GM18505 (cell line): ENCODE data around the gene WDR18.

Experiments used
- ATAC-seq: cut with Tn5 transposase; IDR thresholded peaks from one replicate; pipeline ENCODE4 v1.9.1; 2021; ENCODE audit not compliant: unreplicated experiment
- POLR2A ChIP-seq: IDR thresholded peaks from 4 replicates; pipeline ENCODE4 v1.6.1; 2011; ENCODE audit warnings: borderline replicate concordance; ENCODE audit not compliant: insufficient read depth, insufficient read length; ENCODE audit errors: extremely low read depth

The WDR18 gene

DNA sequence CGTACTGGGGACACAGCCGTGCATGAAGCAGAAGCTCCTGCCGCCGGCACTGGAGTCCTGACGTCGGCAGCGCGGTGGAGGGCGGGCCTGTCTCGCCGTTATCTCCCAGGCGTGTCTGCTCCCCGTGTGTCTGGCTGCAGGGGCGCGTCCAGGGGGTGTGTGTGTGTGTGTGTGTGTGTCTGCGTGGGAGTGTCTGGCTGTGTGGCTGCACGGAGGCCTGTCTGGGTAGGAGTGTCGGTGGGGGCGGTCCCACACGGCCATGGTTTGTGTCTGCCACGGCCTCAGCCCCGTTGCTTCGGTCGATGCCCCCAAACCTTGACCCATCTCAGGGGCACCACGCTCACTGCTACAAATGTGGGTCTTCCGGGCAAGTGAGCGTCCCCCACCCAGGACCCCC, 40.0 kb upstream of the WDR18 start:
- TF ChIP-seq POLR2A: no peak
- no peak for ATAC-seq

GRCh38 chr19:944663-945241, 39.4 kb upstream of the WDR18 start:
- no peak for ATAC-seq

GRCh38 chr19:945401-946252, 38.5 kb upstream of the WDR18 start:
- no peak for ATAC-seq
- no peak for TF ChIP-seq POLR2A

More at GRCh38 chr19:944663-945241, 39.4 kb upstream of the WDR18 start:
- no peak for TF ChIP-seq POLR2A

DNA sequence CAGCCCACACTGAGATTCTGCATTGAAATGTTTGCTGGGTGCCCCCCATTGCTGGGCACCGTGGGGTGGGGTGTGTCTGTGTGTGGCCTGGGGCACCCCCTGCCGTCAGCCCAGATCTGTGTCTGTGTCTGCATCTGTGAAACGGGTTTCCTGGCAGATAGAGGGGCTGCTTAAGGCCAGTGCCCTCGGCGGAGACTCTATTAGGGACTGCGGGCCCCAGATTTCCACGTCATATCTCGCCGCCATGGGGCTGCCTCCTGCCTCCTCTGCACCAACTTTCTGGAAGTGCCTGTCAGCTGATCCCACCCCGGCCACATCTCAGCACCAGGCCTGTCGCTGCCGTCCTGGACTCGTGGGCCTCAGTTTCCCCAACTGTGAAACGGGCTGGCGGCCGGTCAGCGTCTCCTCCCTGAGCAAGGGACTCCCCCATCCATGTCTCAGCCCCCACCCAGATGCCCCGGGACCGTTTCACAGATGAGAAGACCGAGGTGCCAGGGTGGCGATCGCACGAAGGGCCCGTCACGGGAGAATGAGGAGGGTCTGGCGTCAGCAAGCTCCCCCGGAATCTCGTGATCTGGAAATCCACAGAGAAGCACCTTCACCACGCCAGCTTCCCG, 36.9 kb upstream of the WDR18 start:
- ATAC-seq: peak; percentile 11

GRCh38 chr19:947707-948539, 36.2 kb upstream of the WDR18 start:
- peak; percentile 47 for ATAC-seq
- peak; percentile 36 for TF ChIP-seq POLR2A

More for the DNA sequence above, 36.9 kb upstream of the WDR18 start:
- TF ChIP-seq POLR2A: no peak

DNA sequence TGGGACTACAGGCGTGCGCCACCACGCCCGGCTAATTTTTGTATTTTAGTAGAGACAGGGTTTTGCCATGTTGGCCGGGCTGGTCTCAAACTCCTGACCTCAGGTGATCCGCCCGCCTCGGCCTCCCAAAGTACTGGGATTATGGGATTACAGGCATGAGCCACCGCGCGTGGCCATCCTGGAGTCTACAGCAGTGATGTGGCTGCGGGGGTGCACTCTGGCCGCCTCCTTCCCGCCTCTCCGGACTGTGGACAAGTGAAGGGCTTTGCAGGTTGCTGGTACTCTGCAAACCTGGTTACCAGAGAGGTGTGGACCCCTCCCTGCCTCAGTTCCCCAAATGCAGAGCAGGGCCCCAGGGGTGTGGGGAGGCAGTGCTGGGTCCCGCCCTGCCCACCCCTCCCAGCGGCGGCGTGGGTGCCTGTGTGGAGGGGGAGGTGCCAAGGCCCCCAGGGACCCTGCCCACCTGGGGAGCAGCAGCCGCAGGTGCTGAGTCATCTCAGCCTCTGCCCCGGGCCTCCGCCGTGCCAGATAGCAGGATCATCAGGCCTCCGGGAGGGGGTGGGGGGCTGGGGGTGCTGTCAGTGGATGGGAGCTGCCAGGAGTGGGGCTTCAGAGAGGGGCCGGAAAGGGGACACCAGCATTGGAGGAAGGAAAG, 35.2 kb upstream of the WDR18 start:
- no peak for ATAC-seq
- TF ChIP-seq POLR2A: no peak

DNA sequence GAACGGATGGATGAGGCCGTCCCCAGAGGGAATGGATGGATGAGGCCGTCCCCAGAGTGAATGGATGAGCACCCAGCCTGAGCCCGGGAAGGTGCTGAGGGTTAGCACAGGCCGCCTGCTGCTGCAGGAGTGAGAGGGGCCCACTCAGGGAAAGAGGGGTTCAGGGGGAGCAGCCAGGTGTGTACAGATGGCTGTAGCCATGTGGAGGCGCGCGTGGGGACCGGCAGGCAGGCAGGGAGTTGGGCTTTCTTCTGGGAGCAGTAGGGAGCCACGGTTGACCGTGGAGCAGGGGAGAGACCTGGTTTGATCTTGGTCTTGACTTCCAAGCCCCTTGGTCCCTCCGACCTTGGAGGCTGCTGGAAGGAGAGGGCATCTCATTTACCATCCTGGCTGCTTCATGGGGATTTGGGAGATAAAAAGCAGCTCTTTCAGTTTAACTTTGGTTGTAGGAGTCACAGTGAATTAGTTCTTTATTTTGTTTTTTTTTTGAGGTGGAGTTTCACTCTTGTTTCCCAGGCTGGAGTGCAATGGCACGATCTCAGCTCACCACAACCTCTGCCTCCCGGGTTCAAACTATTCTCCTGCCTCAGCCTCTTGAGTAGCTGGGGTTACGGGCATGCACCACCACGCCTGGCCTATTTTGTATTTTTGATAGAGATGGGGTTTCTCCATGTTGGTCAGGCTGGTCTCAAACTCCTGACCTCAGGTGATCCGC, 33.6 kb upstream of the WDR18 start:
- TF ChIP-seq POLR2A: peak; percentile 20
- no peak for ATAC-seq

- TF ChIP-seq POLR2A: no peak
- no peak for ATAC-seq
Measured at GRCh38 chr19:952049-952679, 32.0 kb upstream of the WDR18 start.

DNA sequence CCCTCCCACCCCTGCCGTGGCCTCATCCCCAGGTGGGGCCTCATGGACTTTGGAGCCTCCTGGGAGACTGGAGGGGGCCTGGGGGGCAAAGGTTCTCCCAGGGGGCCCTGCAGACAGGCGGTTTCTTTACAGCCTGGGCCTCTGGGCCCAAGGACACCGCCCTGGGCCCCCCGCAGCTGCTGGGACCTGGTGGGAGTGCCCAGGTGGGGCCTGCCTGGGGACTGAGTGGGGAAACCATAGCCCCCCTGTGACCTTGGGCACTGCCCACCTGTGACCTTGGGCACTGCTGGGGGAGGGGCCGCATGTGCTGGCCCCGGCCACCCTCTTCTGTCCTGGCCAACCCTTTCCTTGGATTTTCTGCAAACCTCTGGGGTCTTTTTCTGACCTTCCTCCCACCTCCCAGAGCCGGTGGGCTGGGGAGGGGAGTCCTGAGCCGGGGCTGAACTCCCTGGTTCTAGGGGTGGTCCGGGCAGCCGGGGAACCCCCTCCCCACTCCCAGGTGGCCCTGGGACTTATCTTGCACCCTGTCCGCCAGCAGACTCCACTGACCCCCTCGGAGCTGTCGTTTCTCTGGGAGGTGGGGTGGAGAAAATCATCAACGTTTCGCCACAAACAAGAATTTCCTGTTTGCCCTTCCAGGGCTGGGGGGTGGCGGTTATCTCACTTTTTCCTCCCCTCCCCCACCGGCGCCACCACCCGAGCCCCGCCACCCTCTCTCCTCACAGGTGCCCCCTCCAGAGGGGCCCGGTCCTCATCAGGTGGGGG, 31.3 kb upstream of the WDR18 start:
- no peak for TF ChIP-seq POLR2A
- ATAC-seq: no peak

- no peak for ATAC-seq
- no peak for TF ChIP-seq POLR2A
Measured at GRCh38 chr19:953445-954271, 30.5 kb upstream of the WDR18 start.
